HCT116 (cell line): ENCODE results near the gene AGAP2. TPM values are rescaled to one million over a fixed set of nuclear protein-coding genes. Genes with fewer than 3 reads are reported as not detected.

Experiments used
- ATAC-seq: fragments of 200-7000 bp; cut with Tn5 transposase; 2 replicates; pipeline ENCODE4 v1.9.1; 2020; ENCODE audit warnings: mild to moderate bottlenecking, moderate library complexity
- BruUV-seq: library from RNA; stranded (reverse); fragments of 400-500 nt; replicated peaks from 2 replicates; lab custom pipeline; 2021; lab: Mats Ljungman, UMichigan
- CTCF ChIA-PET: fragments of 300-600 bp; sonication (Branson Sonifier 250); formaldehyde crosslinking; loops from one replicate; lab custom pipeline; 2021; ENCODE audit warnings: antibody characterized with exemption; lab: Charles Lee
- POLR2A ChIA-PET: fragments of 300-600, 350-600 bp; sonication (Branson Sonifier 250); formaldehyde crosslinking; loops from one replicate; lab custom pipeline; 2021; ENCODE audit warnings: antibody characterized with exemption; lab: Charles Lee
- RAD21 ChIA-PET, 2 experiments: fragments of 300-600 bp; sonication (Branson Sonifier 250); formaldehyde crosslinking; loops; one replicate each; lab custom pipeline; 2023; ENCODE audit warnings: low total read pairs in 2 of 2; ENCODE audit not compliant: uncharacterized antibody in 2 of 2, unreplicated experiment in 2 of 2, low non-redundant PET in 1 of 2; lab: Charles Lee
- DNase-seq: peaks from one replicate; pipeline ENCODE4 v3.0.0-alpha.2; 2010; ENCODE audit warnings: low read depth, low spot score
- H2AFZ ChIP-seq: fragments of 200-600 bp; shearing (Covaris generic), sonication (generic); 2 replicates; pipeline ENCODE4 v1.6.1; 2017; ENCODE audit warnings: low read depth, mixed run types, mixed read lengths, antibody characterized with exemption, low read length; ENCODE audit not compliant: poor library complexity, severe bottlenecking
- H3K27ac ChIP-seq: 2 replicates; pipeline ENCODE4 v1.5.1; 2012; ENCODE audit warnings: low read depth, low read length
- H3K27me3 ChIP-seq: fragments of 200-600 bp; sonication (generic); 2 replicates; pipeline ENCODE4 v1.6.1; 2016; ENCODE audit warnings: mixed run types, low read length, mixed read lengths; ENCODE audit not compliant: insufficient read depth
- H3K36me3 ChIP-seq, 2 experiments: fragments of 200-500 bp in 1 of 2; fragments of 200-600 bp in 1 of 2; sonication (Bioruptor generic) in 1 of 2; sonication (generic) in 1 of 2; 2 replicates each; pipeline versions ENCODE4 v1.5.1 to v1.6.1; 2014 to 2016; ENCODE audit warnings: low read length in 2 of 2, inconsistent platforms in 1 of 2, mixed read lengths in 1 of 2, mixed run types in 1 of 2; ENCODE audit not compliant: insufficient read depth in 2 of 2, control insufficient read depth in 1 of 2
- H3K4me1 ChIP-seq, 2 experiments: fragments of 200-600 bp in 1 of 2; sonication (generic) in 1 of 2; 2 replicates each; pipeline versions ENCODE4 v1.5.1 to v1.6.1; 2012 to 2017; ENCODE audit warnings: low read length in 2 of 2, inconsistent platforms in 1 of 2, mild to moderate bottlenecking in 1 of 2, mixed read lengths in 1 of 2, mixed run types in 1 of 2, moderate library complexity in 1 of 2; ENCODE audit not compliant: insufficient read depth in 2 of 2, control insufficient read depth in 1 of 2
- H3K4me2 ChIP-seq: fragments of 200-600 bp; sonication (generic); 2 replicates; pipeline ENCODE4 v1.6.1; 2017; ENCODE audit warnings: mixed run types, low read length, mixed read lengths
- H3K4me3 ChIP-seq, 2 experiments: fragments of 200-600 bp in 1 of 2; sonication (generic) in 1 of 2; replicated peaks in 1 of 2; 2 replicates each; pipeline ENCODE4 v1.5.1; 2011 to 2016; ENCODE audit warnings: low read length in 2 of 2, control low read depth in 1 of 2, low read depth in 1 of 2, mild to moderate bottlenecking in 1 of 2, mixed read lengths in 1 of 2, mixed run types in 1 of 2
- H3K79me2 ChIP-seq: fragments of 200-600 bp; sonication (generic); 2 replicates; pipeline ENCODE4 v1.6.1; 2017; ENCODE audit warnings: mild to moderate bottlenecking, mixed run types, low read length, moderate library complexity, mixed read lengths; ENCODE audit not compliant: insufficient read depth
- H3K9ac ChIP-seq: fragments of 200-600 bp; sonication (generic); 2 replicates; pipeline ENCODE4 v1.6.1; 2016; ENCODE audit warnings: low read length, mixed read lengths
- H3K9me2 ChIP-seq: fragments of 200-600 bp; sonication (generic), shearing (Covaris generic); 2 replicates; pipeline ENCODE4 v1.6.1; 2017; ENCODE audit warnings: mixed run types, mild to moderate bottlenecking, moderate library complexity; ENCODE audit not compliant: insufficient read depth
- H3K9me3 ChIP-seq, 2 experiments: fragments of 200-500 bp in 1 of 2; fragments of 200-600 bp in 1 of 2; sonication (Bioruptor generic) in 1 of 2; sonication (generic) in 1 of 2; 2 replicates each; pipeline ENCODE4 v1.6.1; 2014 to 2017; ENCODE audit warnings: low read length in 2 of 2, mixed read lengths in 2 of 2, inconsistent platforms in 1 of 2, low read depth in 1 of 2, mild to moderate bottlenecking in 1 of 2, mixed run types in 1 of 2, moderate library complexity in 1 of 2; ENCODE audit not compliant: control insufficient read depth in 1 of 2, insufficient read depth in 1 of 2
- H4K20me1 ChIP-seq: fragments of 200-600 bp; sonication (generic), shearing (Covaris generic); 2 replicates; pipeline ENCODE4 v1.6.1; 2017; ENCODE audit warnings: mixed run types, mild to moderate bottlenecking, moderate library complexity; ENCODE audit not compliant: insufficient read depth
- CBX3 ChIP-seq: IDR thresholded peaks from 2 replicates; pipeline ENCODE4 v1.6.1; 2012; ENCODE audit warnings: low read depth
- CEBPB ChIP-seq: IDR thresholded peaks from 2 replicates; pipeline ENCODE4 v1.6.1; 2012; ENCODE audit warnings: low read depth
- EZH2 ChIP-seq: fragments of 200-600 bp; sonication (generic); IDR thresholded peaks from 2 replicates; pipeline ENCODE4 v1.6.1; 2017; ENCODE audit warnings: antibody characterized with exemption, mixed run types
- FOSL1 ChIP-seq: IDR thresholded peaks from 2 replicates; pipeline ENCODE4 v1.6.1; 2012; ENCODE audit warnings: low read depth
- JUND ChIP-seq: IDR thresholded peaks from 2 replicates; pipeline ENCODE4 v1.6.1; 2012
- POLR2A ChIP-seq: IDR thresholded peaks from 2 replicates; pipeline ENCODE4 v1.7.0; 2011; ENCODE audit warnings: borderline replicate concordance; ENCODE audit not compliant: insufficient read depth, insufficient read length; ENCODE audit errors: extremely low read depth
- POLR2AphosphoS5 ChIP-seq: IDR thresholded peaks from 2 replicates; pipeline ENCODE4 v1.6.1; 2011; ENCODE audit warnings: mild to moderate bottlenecking, low read depth, low read length, moderate library complexity
- RAD21 ChIP-seq: IDR thresholded peaks from 2 replicates; pipeline ENCODE4 v1.6.1; 2012; ENCODE audit warnings: low read depth, mild to moderate bottlenecking
- SIN3A ChIP-seq: IDR thresholded peaks from 2 replicates; pipeline ENCODE4 v1.6.1; 2012; ENCODE audit warnings: low read depth
- SP1 ChIP-seq: IDR thresholded peaks from 2 replicates; pipeline ENCODE4 v1.6.1; 2012; ENCODE audit warnings: low read depth
- SRF ChIP-seq: IDR thresholded peaks from 2 replicates; pipeline ENCODE4 v1.6.1; 2012; ENCODE audit warnings: low read depth
- YY1 ChIP-seq: IDR thresholded peaks from 2 replicates; pipeline ENCODE4 v1.6.1; 2011; ENCODE audit warnings: low read length, low read depth, moderate library complexity, mild to moderate bottlenecking; ENCODE audit not compliant: insufficient replicate concordance; ENCODE audit errors: extremely low read depth
- ZFX ChIP-seq: fragments of 450-650 bp; IDR thresholded peaks from 2 replicates; pipeline ENCODE4 v1.6.1; 2017
- ZNF274 ChIP-seq: fragments of 200-500 bp; sonication (Bioruptor generic); IDR thresholded peaks from 2 replicates; pipeline ENCODE4 v1.6.1; 2014; ENCODE audit warnings: mild to moderate bottlenecking, low read depth, low read length, inconsistent platforms
- intact Hi-C: fragments of 100-400 bp; cut with micrococcal nuclease; formaldehyde crosslinking; loops from 2 replicates; pipeline ENCODE4 v1.10.0; 2022
- total RNA-seq: library from RNA; stranded (reverse); gene quantifications from one replicate; pipeline ENCODE4 v1.2.1, GENCODE V29; 2021; ENCODE audit not compliant: unreplicated experiment
- TF ChIP-seq, protein P1 (sequence below): IDR thresholded peaks from 2 replicates; pipeline ENCODE4 v1.6.1; 2012
- TF ChIP-seq, protein P2 (sequence below), 3 experiments: fragments of 200-600 bp in 1 of 3; sonication (generic) in 1 of 3; IDR thresholded peaks in 2 of 3; conservative IDR thresholded peaks in 1 of 3; 2 replicates each; pipeline ENCODE4 v1.5.1; 2012 to 2017; ENCODE audit warnings: low read depth in 2 of 3, low read length in 2 of 3, antibody characterized with exemption in 1 of 3, borderline replicate concordance in 1 of 3, control low read depth in 1 of 3, mild to moderate bottlenecking in 1 of 3, mixed read lengths in 1 of 3, mixed run types in 1 of 3, moderate library complexity in 1 of 3; ENCODE audit not compliant: insufficient read depth in 1 of 3
- TF ChIP-seq, protein P3 (sequence below): IDR thresholded peaks from 2 replicates; pipeline ENCODE4 v1.6.1; 2011; ENCODE audit warnings: mild to moderate bottlenecking, low read length, moderate library complexity; ENCODE audit not compliant: insufficient replicate concordance; ENCODE audit errors: extremely low read depth

AGAP2 gene
- total RNA-seq, 1 experiment from 2014 or later: 15.8 TPM

DNA sequence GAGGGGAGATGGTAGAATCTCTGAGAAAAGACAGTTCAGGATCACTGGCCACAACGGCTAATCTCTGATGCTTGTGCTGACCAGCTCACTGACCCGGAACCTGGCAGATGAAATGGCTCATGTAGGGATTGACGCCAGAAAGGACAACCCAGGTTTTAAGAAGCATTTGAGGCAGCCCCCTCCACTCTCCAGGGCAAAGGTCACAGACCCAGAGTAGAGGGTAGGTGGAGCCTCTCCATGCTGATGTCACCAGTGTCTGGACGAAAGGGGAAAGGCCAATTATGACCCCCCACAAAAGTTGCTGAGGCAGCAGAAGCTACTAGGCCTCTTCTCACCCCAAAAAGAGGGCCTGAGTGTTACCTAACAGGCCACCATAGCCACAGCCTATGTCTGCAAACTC lies 32.2 kb upstream of the AGAP2 start:
- no peaks in the 10 kb centered on the region for H3K27me3 ChIP-seq
- ATAC-seq (no peak), DNase-seq (no peak)
- BruUV-seq: no TSS peak
- peak overlapping the region; percentile 91 to 97 for H3K4me3 ChIP-seq
- no peaks in the 10 kb centered on the region for H3K9me3 ChIP-seq
- H3K9me2 ChIP-seq: no peaks in the 10 kb centered on the region
- TF ChIP-seq CBX3 (no peak), RAD21 (no peak), YY1 (no peak), JUND (no peak)
- ChIA-PET POLR2A (no interaction called here), RAD21 (interaction anchor here in 1 of 2 experiments (0.5 kb wide), 1 partner anchor 10 kb away, joined by 3 read pairs; no protein-coding TSS in a partner anchor), CTCF (no interaction called here)
- H3K4me2 ChIP-seq: peak overlapping the region; percentile 88
- intact Hi-C loops: no loop called here
- peaks cover 25% of the 10 kb centered on the region for H3K79me2 ChIP-seq
- H3K27ac ChIP-seq: no peak overlapping the region
- H2AFZ ChIP-seq: no peak overlapping the region
- peak overlapping the region; percentile 97 for H3K9ac ChIP-seq
- H3K4me1 ChIP-seq: peaks cover 14 to 39% of the 10 kb centered on the region in 2 experiments
- peaks cover 6 to 27% of the 10 kb centered on the region in 2 experiments; a peak in 3 of 4 replicates for H3K36me3 ChIP-seq
- no peaks in the 10 kb centered on the region for H4K20me1 ChIP-seq

DNA sequence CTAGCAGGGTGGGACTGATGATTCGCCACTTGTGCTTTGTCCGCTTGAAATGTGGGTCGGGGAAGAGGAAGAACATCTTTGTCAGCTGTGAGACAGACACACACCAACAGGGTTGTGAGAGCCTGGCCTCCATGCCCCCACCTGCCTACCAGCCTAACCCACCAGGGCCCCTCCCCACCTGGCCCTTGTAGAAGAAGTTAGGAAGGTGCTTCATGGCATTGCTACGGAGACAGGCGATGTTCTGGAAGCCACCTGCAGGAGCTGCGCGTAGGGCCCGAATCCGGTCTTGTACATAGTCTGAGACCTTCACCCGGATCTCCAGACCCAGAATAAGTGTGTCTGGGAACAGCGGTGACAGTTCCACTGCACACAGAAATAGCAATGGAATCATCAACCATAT lies 31.1 kb upstream of the AGAP2 start:
- intact Hi-C loops: no loop called here
- no peaks in the 10 kb centered on the region for H4K20me1 ChIP-seq
- peaks cover 6 to 27% of the 10 kb centered on the region in 2 experiments; a peak in 3 of 4 replicates for H3K36me3 ChIP-seq
- ChIA-PET RAD21 (no interaction called here), POLR2A (no interaction called here), CTCF (no interaction called here)
- TF ChIP-seq SRF: no peak
- no peak for TF ChIP-seq JUND
- no peak for TF ChIP-seq FOSL1
- no peak for TF ChIP-seq POLR2AphosphoS5
- TF ChIP-seq, protein P1, sequence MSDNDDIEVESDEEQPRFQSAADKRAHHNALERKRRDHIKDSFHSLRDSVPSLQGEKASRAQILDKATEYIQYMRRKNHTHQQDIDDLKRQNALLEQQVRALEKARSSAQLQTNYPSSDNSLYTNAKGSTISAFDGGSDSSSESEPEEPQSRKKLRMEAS: no peak
- TF ChIP-seq, protein P2, sequence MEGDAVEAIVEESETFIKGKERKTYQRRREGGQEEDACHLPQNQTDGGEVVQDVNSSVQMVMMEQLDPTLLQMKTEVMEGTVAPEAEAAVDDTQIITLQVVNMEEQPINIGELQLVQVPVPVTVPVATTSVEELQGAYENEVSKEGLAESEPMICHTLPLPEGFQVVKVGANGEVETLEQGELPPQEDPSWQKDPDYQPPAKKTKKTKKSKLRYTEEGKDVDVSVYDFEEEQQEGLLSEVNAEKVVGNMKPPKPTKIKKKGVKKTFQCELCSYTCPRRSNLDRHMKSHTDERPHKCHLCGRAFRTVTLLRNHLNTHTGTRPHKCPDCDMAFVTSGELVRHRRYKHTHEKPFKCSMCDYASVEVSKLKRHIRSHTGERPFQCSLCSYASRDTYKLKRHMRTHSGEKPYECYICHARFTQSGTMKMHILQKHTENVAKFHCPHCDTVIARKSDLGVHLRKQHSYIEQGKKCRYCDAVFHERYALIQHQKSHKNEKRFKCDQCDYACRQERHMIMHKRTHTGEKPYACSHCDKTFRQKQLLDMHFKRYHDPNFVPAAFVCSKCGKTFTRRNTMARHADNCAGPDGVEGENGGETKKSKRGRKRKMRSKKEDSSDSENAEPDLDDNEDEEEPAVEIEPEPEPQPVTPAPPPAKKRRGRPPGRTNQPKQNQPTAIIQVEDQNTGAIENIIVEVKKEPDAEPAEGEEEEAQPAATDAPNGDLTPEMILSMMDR (IDR thresholded peaks at IDR 0.05 in 2 of 3, conservative IDR thresholded peaks at IDR 0.05 in 1 of 3; ENCODE audit: borderline replicate concordance in 1 of 3, insufficient read depth in 1 of 3, low read depth in 2 of 3, low read length in 2 of 3): no peak
- no peak for TF ChIP-seq POLR2A
- TF ChIP-seq CEBPB: no peak
- no peak for TF ChIP-seq EZH2
- no peak for TF ChIP-seq SIN3A
- TF ChIP-seq ZNF274: no peak
- TF ChIP-seq, protein P3, sequence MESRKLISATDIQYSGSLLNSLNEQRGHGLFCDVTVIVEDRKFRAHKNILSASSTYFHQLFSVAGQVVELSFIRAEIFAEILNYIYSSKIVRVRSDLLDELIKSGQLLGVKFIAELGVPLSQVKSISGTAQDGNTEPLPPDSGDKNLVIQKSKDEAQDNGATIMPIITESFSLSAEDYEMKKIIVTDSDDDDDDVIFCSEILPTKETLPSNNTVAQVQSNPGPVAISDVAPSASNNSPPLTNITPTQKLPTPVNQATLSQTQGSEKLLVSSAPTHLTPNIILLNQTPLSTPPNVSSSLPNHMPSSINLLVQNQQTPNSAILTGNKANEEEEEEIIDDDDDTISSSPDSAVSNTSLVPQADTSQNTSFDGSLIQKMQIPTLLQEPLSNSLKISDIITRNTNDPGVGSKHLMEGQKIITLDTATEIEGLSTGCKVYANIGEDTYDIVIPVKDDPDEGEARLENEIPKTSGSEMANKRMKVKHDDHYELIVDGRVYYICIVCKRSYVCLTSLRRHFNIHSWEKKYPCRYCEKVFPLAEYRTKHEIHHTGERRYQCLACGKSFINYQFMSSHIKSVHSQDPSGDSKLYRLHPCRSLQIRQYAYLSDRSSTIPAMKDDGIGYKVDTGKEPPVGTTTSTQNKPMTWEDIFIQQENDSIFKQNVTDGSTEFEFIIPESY: no peak
- TF ChIP-seq ZFX: no peak
- TF ChIP-seq SP1: no peak
- no peak for TF ChIP-seq CBX3
- no TSS peak for BruUV-seq
- no peak for ATAC-seq
- no peaks in the 10 kb centered on the region for H3K9me3 ChIP-seq
- H2AFZ ChIP-seq: no peak overlapping the region
- no peak overlapping the region for H3K9ac ChIP-seq
- no peak overlapping the region for H3K4me3 ChIP-seq
- H3K4me1 ChIP-seq: peaks cover 14 to 50% of the 10 kb centered on the region in 2 experiments
- H3K9me2 ChIP-seq: no peaks in the 10 kb centered on the region
- no peak overlapping the region for H3K4me2 ChIP-seq
- H3K79me2 ChIP-seq: peaks cover 25% of the 10 kb centered on the region
- DNase-seq: no peak
- H3K27me3 ChIP-seq: no peaks in the 10 kb centered on the region
- H3K27ac ChIP-seq: no peak overlapping the region
